ENCODE results near the gene UBASH3A.

Gene UBASH3A

GRCh38 chr21:42403611-42404231, at the start of gene UBASH3A:
Gene UBASH3A, plus strand, starts transcription at chr21:42403902. Its CDS starts 44 bp downstream, at chr21:42403946.
- DNase-seq (ENCODE audit: low read depth), result no peak

GRCh38 chr21:42356046-42356445, 47.7 kb upstream of the UBASH3A start:
- no peak for DNase-seq (ENCODE audit: low read depth)

- DNase-seq (ENCODE audit: low read depth), result no peak
Observed at GRCh38 chr21:42356650-42357049, 47.1 kb upstream of the UBASH3A start.

GRCh38 chr21:42357307-42357706, 46.4 kb upstream of the UBASH3A start:
- DNase-seq (ENCODE audit: low read depth), result no peak

- DNase-seq (ENCODE audit: low read depth), result no peak
Observed at GRCh38 chr21:42358261-42358660, 45.4 kb upstream of the UBASH3A start.

GRCh38 chr21:42358937-42359336, 44.8 kb upstream of the UBASH3A start:
- DNase-seq (ENCODE audit: low read depth), result no peak

GRCh38 chr21:42360317-42360716, 43.4 kb upstream of the UBASH3A start:
- no peak for DNase-seq (ENCODE audit: low read depth)

GRCh38 chr21:42361286-42361685, 42.4 kb upstream of the UBASH3A start:
- DNase-seq (ENCODE audit: low read depth), result no peak

- no peak for DNase-seq (ENCODE audit: low read depth)
Observed at GRCh38 chr21:42362198-42362597, 41.5 kb upstream of the UBASH3A start.

GRCh38 chr21:42362700-42363099, 41.0 kb upstream of the UBASH3A start:
- DNase-seq (ENCODE audit: low read depth), result no peak

- DNase-seq (ENCODE audit: low read depth), result no peak
Observed at GRCh38 chr21:42363312-42363711, 40.4 kb upstream of the UBASH3A start.

- no peak for DNase-seq (ENCODE audit: low read depth)
Observed at GRCh38 chr21:42364304-42364865, 39.3 kb upstream of the UBASH3A start.

GRCh38 chr21:42365770-42366169, 37.9 kb upstream of the UBASH3A start:
- DNase-seq (ENCODE audit: low read depth), result no peak

- no peak for DNase-seq (ENCODE audit: low read depth)
Observed at GRCh38 chr21:42366292-42367010, 37.3 kb upstream of the UBASH3A start, which contains the start of gene TFF1. Gene TFF1, minus strand, starts transcription at chr21:42366535. Its CDS starts 40 bp downstream, at chr21:42366495.

- no peak for DNase-seq (ENCODE audit: low read depth)
Observed at GRCh38 chr21:42367367-42368165, 36.1 kb upstream of the UBASH3A start.

GRCh38 chr21:42369821-42370220, 33.9 kb upstream of the UBASH3A start:
- no peak for DNase-seq (ENCODE audit: low read depth)

- no peak for DNase-seq (ENCODE audit: low read depth)
Observed at GRCh38 chr21:42370894-42371654, 32.6 kb upstream of the UBASH3A start.

- DNase-seq (ENCODE audit: low read depth), result no peak
Observed at GRCh38 chr21:42373196-42373907, 30.4 kb upstream of the UBASH3A start.

GRCh38 chr21:42373908-42374455, 29.7 kb upstream of the UBASH3A start:
- DNase-seq (ENCODE audit: low read depth), result no peak

GRCh38 chr21:42374457-42374856, 29.2 kb upstream of the UBASH3A start:
- DNase-seq (ENCODE audit: low read depth), result no peak

Measured in iris pigment epithelial cell (primary cell).